GM19324 (cell line): ENCODE results near the gene CD163L1.

Source experiments
- ATAC-seq: cut with Tn5 transposase; IDR thresholded peaks from one replicate; pipeline ENCODE4 v1.9.1; 2021; ENCODE audit warnings: mild to moderate bottlenecking, moderate library complexity; ENCODE audit not compliant: unreplicated experiment, low FRiP score

The CD163L1 gene

GRCh38 chr12:7411343-7411742 lies 32.6 kb downstream of the CD163L1 start:
- ATAC-seq = no peak

GRCh38 chr12:7404275-7404674 lies 39.7 kb downstream of the CD163L1 start:
- ATAC-seq = no peak

- ATAC-seq = no peak
These were observed 40.5 kb downstream of the CD163L1 start for GRCh38 chr12:7403466-7403865.

GRCh38 chr12:7399089-7399488 lies 44.9 kb downstream of the CD163L1 start:
- no peak for ATAC-seq

GRCh38 chr12:7396418-7396817 lies 47.5 kb downstream of the CD163L1 start:
- no peak for ATAC-seq

GRCh38 chr12:7395950-7396349 lies 48.0 kb downstream of the CD163L1 start:
- ATAC-seq = no peak

- ATAC-seq = no peak
These were observed 56.7 kb downstream of the CD163L1 start for GRCh38 chr12:7387289-7387688.

GRCh38 chr12:7383157-7383556 lies 60.8 kb downstream of the CD163L1 start:
- ATAC-seq = no peak

- no peak for ATAC-seq
These were observed 67.8 kb downstream of the CD163L1 start for GRCh38 chr12:7376196-7376595.

GRCh38 chr12:7375145-7375543 lies 68.8 kb downstream of the CD163L1 start:
- no peak for ATAC-seq

GRCh38 chr12:7374423-7375144 lies 69.4 kb downstream of the CD163L1 start:
- no peak for ATAC-seq

GRCh38 chr12:7373226-7373625 lies 70.7 kb downstream of the CD163L1 start:
- ATAC-seq = no peak

- ATAC-seq = peak; percentile 72
These were observed 74.7 kb downstream of the CD163L1 start for GRCh38 chr12:7369274-7369729.

GRCh38 chr12:7362734-7363133 lies 81.2 kb downstream of the CD163L1 start:
- no peak for ATAC-seq

GRCh38 chr12:7361265-7361664 lies 82.7 kb downstream of the CD163L1 start:
- ATAC-seq = no peak

GRCh38 chr12:7354529-7354928 lies 89.4 kb downstream of the CD163L1 start:
- no peak for ATAC-seq

GRCh38 chr12:7352661-7353060 lies 91.3 kb downstream of the CD163L1 start:
- ATAC-seq = no peak

GRCh38 chr12:7351177-7351576 lies 92.8 kb downstream of the CD163L1 start:
- no peak for ATAC-seq

- ATAC-seq = no peak
These were observed 94.5 kb downstream of the CD163L1 start for GRCh38 chr12:7349418-7349817.

GRCh38 chr12:7346551-7347225 lies 97.3 kb downstream of the CD163L1 start:
- no peak for ATAC-seq

- ATAC-seq = no peak
These were observed 98.9 kb downstream of the CD163L1 start for GRCh38 chr12:7344833-7345606.
